GM19452 (cell line): ENCODE results near the gene NCK1.
"Not testable (repeated sequence)": the region's sequence is repeated elsewhere in the genome, so short reads cannot be mapped to it uniquely, and the experiment has no call there.

ENCODE experiments used
- ATAC-seq: cut with Tn5 transposase; IDR thresholded peaks from one replicate; pipeline ENCODE4 v1.9.1; 2021; ENCODE audit not compliant: unreplicated experiment

NCK1 gene

DNA sequence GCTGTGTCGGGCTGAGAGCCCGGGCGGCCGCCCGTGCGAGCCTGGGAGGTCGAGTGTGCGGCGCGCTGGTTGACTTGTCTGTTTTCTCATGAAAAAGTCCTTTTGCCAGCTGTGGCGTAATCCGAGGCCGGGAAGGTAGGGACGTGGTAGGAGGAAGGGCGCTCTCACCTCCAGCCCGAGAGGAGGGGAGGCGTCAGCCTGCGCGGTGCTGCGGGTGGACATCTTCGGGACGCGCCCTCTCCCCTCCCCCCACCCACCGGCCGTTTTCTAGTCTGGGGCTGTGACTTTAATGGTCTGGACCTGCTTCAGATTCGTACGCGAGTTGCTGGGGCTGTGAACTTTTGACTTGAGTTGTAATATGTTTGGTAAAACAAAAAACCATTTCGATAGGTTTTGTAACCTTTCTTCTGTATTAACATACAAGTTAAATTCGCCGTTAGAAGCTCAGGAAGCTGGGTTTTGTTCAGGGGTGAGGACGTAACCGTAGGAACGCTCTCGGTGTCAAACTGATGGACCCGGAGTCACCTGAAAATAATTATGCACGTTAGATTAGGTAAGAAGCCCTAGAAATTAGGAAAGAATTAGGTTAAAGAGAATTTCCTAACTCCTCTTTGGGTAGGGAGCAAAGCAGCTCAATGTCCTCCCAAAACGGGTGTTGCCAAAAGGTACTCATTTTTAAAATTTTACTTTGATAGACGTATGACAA is 762 bp downstream of the NCK1 start:
- peak; percentile 17 for ATAC-seq

DNA sequence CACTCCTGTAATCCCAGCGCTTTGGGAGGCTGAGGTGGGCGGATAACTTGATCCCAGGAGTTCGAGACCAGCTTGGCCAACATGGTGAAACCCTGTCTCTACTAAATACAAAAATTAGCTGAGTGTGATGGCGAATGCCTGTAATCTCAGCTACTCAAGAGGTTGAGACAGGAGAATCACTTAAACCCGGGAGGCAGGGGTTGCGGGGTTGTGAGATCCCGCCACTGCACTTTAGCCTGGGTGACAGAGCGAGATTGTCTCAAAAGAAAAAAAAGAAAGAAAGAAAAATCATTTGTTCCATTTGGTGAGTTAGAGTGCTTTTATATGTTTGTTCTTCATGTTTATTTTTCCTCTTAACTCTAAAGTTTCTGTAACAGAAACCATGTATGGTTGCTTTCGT is 7.3 kb downstream of the NCK1 start:
- no peak for ATAC-seq

DNA sequence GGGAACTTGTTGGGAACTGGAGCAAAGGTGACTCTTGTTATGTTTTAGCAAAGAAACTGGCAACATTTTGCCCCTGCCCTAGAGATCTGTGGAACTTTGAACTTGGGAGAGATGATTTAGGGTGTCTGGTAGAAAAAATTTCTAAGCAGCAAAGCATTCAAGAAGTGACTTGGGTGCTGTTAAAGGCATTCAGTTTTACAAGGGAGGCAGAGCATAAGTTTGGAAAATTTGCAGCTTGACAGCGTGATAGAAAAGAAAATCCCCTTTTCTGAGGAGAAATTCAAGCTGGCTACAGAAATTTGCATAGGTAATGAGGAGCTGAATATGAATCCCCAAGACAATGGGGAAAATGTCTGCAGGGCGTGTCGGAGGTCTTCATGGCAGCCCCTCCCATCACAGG is 10.2 kb downstream of the NCK1 start:
- not testable (repeated sequence) for ATAC-seq

DNA sequence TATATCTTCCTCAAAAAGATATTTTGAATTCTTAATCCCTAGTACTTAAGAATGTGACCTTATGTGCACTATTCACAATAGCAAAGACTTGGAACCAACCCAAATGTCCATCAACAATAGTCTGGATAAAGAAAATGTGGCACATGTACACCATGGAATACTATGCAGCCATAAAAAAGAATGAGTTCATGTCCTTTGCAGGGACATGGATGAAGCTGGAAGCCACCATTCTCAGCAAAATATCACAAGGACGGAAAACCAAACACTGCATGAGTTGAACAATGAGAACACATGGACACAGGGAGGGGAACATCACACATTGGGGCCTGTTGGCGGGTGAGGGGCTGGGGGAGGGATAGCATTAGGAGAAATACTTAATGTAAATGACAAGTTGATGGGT is 17.5 kb downstream of the NCK1 start:
- not testable (repeated sequence) for ATAC-seq

DNA sequence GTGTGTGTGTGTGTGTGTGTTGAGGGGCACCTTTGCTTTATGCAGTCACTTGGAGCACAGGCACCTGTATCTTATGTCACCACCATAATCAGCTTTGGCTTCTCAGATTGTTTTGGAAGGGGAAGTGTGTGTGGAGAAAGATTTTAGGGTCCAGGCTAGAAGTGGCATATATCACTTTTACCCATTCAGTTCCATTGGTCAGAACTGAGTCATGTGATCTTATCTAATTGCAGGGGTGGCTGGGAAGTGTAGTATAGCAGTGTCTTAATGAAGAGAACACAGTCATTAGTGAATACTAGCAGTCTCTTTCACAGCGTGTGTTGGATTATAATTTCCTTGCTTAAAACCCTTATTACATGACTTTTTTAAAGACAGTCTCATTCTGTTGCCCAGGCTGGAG is 20.6 kb downstream of the NCK1 start:
- ATAC-seq = no peak

DNA sequence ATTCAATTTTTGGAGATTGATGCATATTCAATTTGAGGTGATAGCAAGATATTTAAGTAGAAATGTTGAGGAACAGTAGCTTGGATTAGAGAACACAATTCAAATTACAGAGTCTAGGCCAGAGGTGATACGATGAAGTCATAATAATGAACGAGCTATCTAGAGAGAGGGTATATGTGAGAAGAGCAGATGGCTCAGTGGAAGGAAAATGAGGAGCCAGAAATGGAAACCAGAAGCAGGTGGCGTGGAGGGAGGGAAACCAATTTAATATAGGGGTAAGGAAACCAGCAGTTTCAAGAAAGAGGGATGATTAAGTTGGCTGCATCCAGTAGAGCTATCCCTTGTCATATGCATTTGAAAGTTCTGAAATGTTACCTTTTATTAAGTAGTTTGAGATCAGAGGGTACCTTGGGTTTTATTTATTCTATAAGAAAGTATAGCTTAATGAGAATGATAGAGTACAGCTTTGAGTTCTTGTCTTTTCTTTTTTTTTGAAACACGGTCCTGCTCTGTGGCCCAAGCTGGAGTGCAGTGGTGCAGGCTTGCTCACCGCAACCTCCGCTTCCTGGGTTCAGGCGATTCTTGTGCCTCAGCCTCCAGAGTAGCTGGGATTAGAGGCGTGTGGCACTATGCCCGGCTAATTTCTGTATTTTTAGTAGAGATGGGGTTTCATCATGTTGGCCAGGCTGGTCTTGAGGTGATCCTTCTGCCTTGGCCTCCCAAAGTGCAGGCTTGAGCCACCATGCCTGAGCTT is 22.1 kb downstream of the NCK1 start:
- no peak for ATAC-seq

DNA sequence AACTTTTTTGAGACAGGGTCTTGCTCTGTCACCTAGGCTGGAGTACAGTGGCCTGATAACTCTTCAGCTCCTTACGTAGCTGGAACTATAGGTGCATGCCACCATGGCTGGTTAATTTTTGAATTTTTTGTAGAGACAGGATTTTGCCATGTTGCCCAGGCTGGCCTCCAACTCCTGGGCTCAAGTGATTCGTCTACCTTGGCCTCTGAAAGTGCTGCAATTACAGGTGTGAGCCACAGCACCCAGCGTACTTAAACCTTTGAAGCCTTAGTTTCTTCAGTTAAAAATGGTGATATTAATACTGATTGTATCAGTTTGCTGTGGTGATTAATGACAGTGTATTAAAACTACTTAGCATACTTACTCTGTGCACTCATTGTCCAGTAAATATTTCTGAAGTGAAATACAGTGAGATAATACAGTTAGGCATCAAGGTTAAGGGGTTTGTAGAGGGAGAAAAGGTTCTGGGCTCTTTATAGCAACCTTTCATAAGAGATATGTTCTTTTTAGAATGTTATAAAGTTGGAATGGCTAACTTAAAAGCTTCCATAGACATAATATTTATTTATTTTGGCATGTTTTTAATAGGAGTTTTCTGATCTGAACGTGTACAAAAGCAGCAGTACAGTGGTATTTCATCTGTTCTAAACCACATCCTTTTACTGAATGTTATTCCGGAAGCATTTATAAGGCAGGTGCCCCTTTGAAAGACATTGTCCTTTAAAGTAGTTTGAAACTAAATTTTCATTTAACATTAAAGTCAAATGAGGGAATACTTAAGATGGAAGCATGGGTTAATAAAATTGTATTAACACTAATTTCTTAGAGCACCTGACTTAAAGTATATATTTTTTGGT is 23.6 kb downstream of the NCK1 start:
- ATAC-seq = peak; percentile 53

DNA sequence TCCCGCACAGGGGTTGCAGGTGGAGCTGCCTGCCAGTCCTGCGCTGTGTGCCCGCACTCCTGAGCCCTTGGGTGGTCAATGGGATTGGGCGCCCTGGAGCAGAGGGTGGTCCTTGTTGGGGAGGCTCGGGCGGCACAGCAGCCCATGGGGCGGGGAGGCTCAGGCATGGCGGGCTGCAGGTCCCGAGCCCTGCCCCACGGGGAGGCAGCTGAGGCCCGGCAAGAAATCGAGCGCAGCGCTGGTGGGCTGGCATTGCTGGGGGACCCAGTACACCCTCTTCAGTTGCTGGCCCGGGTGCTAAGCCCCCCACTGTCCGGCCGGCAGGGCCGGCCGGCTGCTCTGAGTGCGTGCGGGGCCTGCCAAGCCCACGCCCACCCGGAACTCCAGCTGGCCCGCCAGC is 27.9 kb downstream of the NCK1 start:
- no peak for ATAC-seq

DNA sequence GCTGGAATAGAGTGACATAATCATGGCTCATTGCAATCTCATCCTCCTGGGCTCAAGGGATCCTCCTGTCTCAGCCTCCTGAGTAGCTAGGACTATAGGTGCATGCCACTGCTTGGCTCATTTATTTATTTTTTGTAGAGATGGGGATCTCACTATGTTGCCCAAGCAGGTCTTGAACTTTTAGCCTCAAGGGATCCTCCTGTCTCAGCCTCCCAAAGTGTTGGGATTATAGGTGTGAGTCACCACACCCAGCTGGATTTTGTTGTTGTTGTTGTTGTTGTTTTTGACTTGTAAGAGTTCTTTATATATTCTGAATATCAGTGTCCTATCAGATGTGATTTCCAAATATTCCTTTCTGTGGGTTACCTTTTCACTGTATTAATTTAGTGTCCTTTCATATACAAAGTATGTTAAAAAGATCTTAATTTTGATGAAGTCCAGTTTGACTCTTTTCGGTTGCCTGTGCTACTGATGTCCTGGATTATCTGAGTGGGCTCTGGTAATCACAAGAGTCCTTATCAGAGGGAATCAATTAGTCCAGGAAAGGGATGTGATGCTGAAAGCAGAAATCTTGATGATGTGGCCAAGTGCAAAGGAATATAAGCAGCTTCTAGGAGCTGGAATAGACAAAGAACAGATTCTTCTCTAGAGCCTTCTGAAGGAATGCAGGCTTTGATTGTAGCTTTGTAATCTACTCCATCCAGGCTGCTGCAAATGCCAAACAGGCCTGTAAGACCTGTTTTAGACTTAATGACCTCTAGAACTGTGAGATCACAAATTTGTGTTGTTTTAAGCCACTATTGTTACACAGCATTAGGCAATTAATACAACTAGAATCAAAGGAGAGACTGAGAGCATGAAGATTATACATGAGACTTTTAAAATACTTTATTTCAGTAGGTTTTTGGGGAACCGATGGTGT is 30.2 kb downstream of the NCK1 start:
- ATAC-seq = no peak

DNA sequence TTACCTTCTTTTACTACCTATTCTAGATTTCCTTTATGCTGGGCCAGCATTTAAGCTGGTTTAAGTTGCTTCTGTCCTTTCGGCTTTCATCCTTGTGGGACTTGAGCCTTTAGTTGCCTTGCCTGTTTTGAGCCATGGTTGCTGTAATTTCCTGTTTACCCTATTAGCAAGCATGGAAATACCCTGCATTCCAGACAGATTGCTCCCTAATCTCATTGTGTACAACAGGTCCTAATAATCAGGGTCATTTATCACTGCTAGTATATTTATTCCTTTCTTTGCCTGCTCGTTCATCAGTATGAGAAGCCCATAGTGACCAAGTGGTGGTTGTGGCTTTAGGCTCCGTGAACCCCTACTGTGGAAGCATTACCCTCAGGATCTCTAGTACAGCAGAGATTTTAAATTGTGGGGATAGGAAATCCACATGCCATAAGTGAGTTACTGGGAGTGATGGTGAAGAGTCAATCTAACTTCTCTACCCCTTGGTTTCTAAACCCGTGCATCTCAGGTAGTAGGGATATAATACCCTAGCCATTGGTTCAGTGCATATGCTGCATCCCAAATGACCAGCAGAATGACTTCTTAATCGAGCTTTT is 31.9 kb downstream of the NCK1 start:
- ATAC-seq = no peak

DNA sequence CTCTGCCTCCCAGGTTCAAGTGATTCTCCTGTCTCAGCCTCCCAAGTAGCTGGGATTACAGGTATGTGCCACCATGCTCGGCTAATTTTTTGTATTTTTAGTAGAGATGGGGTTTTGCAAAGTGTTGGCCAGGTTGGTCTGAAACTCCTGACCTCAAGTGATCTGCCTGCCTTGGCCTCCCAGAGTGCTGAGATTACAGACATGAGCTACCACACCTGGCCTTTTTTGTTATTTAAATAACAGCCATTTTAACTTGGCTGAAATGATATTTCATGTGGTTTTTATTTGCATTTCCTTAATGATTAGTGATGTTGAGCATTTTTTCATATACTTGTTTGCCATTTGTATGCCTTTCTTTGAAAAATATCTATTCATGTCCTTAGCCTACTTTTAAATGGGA is 35.2 kb downstream of the NCK1 start:
- not testable (repeated sequence) for ATAC-seq

DNA sequence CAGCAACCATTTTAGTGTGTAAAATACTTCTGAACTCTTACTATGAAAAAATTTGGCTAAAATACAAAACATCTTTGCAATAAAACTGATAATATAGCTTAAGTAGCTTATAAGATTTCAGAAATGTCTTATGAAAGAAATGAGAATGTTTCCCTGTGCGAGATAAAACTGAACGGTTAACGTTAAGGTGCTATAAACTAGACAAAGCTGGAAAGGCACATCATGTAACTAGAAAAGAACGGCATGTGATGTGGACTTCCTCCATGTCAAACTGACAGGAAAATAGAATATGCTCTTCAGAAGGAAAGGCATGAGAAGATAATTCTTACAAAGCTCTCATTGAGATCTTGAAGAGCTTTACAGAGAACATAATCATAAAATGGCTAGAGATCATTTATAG is 36.5 kb downstream of the NCK1 start:
- ATAC-seq = no peak

DNA sequence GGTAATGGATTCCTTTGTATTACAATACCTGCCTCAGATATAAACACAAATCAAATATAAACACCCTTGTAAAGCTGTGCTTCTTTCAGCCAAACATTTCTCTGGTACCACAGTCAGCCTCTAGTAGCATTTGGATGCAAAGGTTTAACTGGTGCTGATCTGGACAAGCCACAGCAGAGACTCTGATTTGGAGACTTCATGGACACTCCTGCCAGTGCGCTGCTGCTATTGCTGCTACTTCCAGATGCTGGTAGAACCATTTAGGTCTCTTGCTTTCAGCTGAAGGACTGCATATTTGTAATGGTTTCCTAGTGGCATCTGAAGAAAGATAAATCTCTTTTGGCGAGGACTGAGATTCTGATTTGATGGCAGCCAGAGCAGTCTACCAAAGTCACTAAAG is 36.9 kb downstream of the NCK1 start:
- ATAC-seq = no peak

DNA sequence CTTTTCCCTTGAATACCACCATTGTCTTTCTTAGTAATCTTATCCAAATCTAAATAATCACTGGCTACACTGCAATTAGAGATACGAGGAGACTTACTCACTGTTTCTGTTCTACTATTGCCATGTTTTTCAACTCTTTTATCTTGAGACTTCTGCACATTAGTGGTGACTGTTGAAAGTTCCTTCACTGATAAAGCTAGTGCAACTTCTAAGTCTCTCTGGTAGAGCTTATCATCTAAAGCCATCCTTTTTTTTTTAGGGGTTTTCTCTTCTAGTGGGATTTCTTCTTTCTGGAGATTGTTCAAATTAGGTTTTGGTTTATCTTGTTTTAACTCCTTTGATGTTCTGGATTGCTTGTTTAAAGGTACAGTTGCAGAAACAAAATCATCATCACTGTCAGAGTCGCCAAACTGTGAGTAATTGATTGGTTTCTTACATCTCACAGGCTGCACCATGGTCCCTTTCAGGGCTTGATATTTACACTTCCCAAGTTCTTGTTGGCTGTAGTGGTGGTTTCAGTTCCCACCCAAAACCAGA is 37.7 kb downstream of the NCK1 start:
- no peak for ATAC-seq

DNA sequence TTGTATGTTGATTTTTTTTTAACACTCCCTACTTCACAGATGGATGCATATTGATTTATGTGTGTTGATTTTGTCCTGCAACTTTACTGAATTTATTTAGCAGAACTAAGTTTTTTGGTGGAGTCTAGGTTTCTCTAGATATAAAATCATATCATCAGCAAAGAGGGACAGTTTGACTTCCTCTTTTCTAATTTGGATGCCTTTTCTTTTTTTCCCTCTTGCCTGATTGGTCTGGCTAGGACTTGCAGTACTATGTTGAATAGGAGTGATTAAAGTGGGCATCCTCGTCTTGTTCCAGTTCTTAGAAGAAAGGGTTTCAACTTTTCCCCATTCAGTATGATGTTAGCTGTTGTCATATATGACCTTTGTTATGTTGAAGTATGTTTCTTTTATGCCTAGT is 38.7 kb downstream of the NCK1 start:
- not testable (repeated sequence) for ATAC-seq

DNA sequence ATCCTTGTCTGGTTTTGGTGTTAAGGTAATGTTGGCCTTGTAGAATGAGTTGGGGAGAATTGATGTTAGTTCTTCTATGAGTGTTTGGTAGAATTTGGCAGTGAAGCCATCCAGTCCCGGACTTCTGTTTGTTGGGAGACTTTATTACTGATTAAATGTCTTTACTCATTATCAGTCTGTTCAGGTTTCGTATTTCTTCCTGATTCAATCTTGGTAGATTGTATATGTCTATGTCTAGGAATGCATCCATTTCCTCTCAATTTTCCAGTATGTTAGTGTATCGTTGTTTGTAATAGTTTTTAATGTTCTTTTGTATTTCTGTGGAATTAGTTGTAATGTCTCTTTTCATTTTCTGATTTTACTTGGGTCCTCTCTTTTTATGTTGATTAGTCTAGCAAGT is 39.4 kb downstream of the NCK1 start:
- no peak for ATAC-seq

DNA sequence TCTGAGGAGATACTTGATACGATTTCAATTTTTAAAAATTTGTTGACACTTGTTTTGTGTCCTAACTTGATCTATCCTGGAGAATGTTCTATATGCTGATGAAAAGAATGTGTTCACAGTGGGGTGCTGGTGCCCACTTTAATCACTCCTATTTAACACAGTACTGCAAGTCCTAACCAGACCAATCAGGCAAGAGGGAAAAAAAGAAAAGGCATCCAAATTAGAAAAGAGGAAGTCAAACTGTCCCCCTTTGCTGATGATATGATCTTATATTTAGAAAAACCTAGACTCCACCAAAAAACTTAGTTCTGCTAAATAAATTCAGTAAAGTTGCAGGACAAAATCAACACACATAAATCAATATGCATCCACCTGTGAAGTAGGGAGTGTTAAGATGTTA is 40.5 kb downstream of the NCK1 start:
- not testable (repeated sequence) for ATAC-seq

DNA sequence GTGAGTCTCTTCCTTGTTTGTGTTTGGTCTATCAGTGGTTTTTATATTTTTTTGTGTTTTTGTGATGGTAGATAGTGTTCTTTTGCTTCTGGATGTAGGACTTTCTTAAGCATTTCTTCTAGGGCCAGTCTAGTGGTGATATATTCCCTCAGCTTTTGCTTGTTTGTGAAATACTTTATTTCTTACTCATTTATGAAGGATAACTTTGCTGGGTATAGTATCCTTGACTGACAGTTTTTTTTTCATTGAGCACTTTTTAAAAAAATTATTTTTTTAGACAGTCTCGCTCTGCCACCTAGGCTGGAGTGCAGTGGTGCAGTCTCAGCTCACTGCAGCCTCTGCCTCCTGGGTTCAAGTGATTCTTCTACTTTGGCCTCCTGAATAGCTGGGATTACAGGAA is 41.9 kb downstream of the NCK1 start:
- no peak for ATAC-seq

DNA sequence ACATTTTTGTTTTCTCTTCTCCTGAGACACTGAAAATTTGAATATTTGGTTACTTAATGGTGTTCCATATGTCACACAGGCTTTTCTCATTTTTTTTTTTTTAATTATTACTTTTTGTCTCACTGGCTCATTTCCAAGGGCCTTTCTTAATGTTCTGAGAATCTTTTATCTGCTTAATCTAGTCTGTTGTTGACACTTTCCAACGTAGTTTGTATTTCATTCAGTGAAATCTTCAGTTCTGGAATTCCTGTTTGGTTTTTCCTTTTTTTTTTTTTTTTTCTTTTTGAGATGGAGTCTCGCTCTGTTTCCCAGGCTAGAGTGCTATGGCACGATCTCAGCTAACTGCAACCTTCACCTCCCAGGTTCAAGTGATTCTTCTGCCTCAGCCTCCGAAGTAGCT is 42.7 kb downstream of the NCK1 start:
- ATAC-seq = no peak

DNA sequence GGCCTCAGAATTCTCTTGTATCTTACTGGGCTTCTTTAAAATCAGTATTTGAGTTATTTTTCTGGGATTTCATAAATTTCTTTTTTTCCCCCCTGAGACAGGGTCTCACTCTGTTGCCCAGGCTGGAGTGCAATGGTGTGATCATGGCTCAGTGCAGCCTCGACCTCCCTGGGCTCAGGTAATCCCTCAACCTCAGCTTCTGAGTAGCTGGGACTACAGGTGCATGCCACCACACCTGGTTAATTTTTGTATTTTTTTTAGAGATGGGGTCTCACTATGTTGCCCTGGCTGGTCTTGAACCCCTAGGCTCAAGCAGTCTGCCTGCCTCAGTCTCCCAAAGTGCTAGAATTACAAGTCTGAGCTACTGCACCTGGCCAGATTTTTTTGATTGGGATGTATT is 43.5 kb downstream of the NCK1 start:
- no peak for ATAC-seq
